ENCODE data around the gene TTC3.
"Not testable (repeated sequence)": the region's sequence is repeated elsewhere in the genome, so short reads cannot be mapped to it uniquely, and the experiment has no call there.

Gene TTC3

DNA sequence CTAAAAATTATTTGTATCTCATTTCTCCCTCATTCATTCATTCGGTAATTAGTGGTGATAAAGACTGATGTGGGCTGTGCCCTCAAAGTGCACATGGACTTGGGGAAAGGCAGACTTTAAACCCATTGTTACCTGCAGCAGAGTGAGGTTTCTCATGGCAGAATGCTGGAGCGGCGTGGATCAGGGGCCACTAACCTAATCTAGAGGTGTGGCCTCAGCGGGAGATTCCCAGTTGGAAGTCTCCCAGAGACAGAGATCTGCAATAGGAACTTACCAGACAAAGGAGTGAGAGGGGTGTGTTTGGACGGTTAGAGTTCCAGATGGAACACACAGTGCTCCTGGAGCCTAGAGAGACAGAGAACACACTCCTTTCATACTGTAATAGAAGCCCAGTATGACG, 120.6 kb downstream of the TTC3 start:
- DNase-seq (ENCODE audit: low spot score) = peak; percentile 44

DNA sequence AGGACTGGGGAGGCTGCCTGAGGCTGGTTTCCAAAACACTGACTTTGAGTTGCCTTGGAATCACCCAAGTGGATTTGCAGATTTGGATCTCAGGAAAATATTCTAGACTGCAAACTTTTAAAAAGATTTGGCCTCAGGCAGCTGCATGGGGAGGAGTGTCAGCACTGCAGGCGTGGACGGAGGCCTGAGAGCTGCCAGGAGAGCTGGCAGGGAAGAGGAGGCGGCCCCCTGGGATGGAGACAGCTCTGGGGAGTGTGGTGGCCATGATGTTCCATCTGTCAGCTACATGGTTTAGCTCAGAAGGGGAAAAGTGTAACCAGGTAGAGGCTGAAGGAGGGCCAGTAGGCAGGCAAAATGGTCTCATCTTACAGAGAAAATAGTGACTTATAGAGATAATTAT, 122.0 kb downstream of the TTC3 start:
- no peak for DNase-seq (ENCODE audit: low spot score)

DNA sequence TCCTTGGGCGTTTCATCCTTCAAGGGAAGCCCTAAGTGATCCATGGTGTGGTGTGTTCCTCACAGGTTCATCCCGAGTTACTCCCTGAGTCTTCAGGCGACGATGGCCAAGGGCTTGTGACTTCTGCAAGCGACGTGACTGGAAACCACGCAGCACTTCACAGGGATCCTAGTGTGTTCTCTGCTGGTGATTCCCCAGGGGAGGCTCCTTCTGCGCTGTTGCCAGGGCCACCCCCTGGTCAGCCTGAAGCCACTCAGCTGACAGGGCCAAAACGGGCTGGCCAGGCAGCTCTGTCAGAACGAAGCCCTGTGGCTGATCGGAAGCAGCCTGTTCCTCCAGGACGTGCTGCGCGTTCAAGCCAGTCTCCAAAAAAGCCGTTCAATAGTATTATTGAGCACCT, 122.6 kb downstream of the TTC3 start:
- no peak for DNase-seq (ENCODE audit: low spot score)

DNA sequence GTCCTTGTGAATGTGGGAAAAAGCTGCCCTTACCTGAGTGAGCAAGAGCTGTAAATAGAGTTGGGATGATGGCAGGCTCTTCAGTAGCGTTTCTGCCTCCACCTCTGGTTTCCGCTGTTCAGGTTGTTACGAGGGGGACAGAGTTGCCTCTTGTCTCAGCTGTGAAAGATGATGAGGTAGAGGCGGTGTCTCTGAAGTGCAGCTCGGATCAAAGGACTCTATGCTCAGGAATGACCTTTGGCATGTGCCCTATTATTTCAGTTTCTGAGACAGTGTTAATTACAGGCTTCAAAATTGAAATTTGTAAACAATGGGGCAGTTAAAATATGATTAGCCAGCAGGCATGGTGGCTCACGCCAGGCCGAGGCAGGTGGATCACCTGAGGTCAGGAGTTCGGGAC, 123.8 kb downstream of the TTC3 start:
- DNase-seq (ENCODE audit: low spot score) = no peak

DNA sequence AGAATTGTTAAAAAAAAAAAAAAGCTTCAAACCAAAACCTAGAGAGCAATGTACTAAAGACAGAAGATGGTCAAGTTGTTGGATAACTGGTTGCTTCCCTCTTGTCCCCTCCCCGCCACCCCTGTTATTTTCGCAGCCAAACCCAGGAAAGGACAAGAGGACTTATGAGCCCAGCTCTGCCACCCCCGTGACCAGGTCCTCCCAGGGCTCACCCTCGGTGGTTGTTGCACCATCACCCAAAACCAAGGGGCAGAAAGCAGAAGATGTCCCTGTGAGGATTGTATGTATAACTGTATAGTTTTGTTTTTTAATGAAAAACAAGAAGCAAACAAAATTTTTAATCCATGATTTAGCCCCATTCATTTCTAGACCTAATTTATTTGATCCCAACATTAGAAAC, 124.7 kb downstream of the TTC3 start:
- no peak for DNase-seq (ENCODE audit: low spot score)

DNA sequence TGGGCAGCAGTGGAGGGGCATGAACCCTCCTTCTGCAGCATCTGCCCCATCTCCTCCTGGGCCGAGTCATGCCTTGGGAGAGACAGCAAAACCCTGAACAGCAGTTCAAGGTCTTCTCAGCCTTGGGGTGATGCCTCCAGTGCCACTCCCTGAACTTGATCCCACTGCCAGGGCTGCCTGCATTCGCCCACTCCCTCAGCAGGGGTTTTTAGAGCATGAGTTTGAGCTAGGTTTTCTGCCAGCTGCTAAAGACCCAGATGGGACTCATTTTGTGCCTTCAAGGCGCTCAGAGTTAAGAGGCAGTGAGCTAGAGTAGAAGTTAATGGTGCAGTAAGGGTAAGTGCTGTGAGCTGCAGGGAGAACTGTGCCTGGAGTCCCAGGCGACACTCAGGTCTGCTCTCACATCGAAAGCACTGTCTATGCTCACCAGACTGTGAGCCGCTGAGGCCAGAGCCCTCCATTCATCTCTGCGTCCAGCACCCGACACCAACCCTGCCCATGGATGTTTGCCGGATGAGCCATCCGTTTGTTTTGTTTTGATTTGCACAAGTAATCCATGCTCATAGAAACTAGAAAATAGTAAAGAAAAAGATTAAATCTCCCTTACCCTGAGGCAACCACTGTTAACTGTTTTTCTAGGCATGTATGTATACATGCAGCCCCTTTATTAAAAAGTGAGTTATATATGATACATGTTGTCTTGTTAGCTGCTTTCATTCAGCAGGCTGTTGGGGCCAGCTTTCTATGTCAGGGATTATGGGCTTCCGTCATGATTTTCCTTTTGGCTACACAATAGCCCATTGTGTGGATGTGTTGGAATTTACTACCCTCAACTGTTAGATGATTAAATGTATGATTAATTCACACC, 126.2 kb downstream of the TTC3 start:
- no peak for DNase-seq (ENCODE audit: low spot score)

DNA sequence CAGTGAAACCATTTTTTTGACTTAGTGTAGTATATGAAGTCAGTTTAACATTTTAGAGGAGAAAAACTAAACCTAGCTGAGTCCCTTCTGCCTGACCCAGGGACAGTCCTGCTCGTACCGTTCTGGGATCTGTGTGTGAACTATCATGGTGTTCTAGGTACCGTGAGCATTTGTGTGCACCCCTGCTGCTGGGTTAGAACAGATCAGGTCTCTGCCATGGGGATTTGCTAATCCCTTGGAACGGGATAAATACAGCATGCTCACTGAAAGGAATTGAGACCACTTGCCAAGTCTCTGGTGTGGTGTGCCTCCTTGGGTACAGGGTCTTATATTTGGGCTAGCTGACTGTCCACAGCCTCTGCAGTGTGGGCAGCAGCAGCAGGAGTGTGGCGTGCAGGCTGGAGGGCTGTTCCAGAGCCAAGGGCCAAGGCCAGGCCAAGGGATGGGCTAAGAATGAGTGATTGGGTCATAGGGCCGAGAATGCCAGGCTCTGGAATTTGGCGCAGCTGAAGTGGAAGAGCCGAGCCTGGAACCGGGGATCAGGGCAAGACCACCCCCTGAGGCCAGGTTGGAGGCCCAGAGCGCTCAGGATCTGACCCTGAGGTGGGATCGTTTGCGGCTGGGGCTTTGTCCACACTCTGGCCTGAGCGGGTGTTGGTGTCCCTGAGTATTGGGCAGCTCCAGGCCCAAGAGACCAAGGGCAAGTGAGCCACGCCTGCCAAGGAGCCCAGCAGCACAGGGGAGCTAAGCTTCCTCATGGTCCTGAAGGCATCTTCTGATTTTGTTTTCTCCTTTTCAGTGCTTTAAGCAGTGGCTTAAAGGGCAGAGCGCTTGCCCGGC, 127.8 kb downstream of the TTC3 start:
- no peak for DNase-seq (ENCODE audit: low spot score)

DNA sequence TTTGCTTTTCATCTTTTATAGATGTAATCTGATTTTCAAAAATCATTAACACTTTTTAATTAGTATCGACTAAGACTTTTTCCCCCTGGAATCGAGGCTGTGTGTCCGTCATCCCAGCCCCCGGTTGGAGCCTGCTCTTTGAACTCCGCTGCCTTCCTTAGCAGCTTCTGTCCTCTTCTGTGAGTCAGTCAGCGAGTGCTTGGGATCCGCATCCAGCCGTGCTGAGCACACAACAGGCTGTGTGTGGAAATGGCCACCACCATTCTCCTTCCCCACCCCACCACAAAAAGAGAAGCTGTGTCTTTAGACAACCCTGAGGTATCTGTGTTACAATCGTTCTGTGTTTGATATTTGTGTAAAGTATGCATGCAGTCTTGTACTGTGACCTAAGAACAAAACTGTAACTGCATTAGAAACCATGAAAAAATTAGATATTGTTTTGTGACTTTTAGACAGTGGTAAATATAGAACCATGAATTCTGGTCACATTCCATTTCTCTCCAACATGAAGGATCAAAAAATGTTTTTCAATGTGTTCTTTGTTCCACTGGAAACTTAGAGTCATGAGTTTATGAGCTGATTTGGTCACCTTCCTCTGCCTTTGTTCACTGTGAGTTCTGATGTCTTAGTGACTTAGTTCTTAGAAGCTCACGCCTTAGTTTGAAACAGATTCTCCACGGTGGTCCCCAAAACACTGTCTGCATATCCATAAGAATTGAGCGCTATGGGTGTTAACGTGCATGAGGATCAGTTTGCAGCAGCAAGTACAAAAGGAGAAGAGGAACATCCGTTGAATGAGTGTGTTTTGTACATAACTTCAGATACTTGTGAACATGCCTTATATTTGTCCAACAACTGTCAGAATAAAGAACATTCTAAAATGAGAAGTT, 129.4 kb downstream of the TTC3 start:
- DNase-seq (ENCODE audit: low spot score) = no peak

DNA sequence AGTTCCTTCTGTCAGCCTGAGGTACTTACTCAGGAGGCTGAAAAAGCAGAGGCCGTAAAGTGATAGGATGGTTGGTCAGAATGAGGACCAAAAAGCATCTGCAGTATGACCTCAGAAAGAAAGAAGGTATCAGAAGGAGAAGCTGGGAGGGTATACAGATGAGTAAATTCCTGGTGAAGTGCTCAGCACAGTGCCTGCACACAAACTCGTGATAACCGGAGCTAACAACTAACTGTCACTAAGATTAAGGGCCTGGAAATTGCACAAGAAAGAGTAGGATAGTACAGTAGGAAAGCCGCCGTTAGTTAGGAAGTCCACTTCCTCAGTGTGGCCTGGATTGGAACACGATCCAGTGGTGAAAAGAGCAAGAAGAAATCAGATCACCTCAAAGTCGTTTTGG, 131.5 kb downstream of the TTC3 start:
- DNase-seq (ENCODE audit: low spot score) = no peak

DNA sequence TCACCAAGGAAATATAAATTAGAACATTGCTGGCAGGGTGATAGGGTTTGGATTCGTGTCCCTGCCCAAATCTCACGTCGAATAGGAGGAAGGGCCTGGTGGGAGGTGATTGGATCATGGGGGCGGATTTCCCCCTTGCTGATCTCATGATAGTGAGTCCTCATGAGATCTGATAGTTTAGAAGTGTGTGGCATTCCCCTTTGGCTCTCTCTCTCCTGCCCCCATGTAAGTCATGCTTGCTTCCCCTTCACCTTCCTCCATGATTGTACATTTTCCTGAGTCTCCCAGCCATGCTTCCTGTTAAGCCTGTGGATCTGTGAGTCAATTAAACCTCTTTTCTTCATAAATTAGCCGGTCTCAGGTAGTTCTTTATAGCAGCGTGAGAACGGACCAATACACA, 133.4 kb downstream of the TTC3 start:
- no peak for DNase-seq (ENCODE audit: low spot score)

DNA sequence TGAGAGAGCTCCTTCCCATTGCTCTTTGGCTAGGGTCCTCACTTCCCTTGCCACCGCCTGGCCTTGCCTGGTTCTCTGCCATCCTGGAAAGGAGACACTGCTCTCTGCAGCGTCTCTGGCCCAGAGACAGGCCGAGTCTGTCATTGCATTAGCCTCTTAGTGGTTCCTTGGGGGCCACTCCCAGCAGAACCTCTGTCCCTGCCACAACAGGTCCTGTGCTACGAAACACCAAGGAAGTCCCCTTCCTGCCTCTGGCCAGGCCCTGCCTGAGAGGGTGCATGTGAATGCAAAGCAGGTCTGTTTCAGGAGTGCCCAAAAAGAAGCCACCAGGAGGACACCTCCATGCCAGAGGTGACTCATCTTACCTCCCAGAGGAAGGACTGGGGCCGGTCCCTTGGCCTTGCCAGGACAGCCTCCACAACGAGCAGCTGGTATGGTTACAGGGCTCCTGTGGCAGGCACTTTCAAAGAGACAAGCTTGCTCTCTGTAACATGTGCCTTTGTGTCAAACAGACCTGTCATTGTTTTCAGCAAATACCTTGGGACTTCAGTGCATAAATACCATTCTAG, 134.5 kb downstream of the TTC3 start:
- DNase-seq (ENCODE audit: low spot score) = peak; percentile 67

DNA sequence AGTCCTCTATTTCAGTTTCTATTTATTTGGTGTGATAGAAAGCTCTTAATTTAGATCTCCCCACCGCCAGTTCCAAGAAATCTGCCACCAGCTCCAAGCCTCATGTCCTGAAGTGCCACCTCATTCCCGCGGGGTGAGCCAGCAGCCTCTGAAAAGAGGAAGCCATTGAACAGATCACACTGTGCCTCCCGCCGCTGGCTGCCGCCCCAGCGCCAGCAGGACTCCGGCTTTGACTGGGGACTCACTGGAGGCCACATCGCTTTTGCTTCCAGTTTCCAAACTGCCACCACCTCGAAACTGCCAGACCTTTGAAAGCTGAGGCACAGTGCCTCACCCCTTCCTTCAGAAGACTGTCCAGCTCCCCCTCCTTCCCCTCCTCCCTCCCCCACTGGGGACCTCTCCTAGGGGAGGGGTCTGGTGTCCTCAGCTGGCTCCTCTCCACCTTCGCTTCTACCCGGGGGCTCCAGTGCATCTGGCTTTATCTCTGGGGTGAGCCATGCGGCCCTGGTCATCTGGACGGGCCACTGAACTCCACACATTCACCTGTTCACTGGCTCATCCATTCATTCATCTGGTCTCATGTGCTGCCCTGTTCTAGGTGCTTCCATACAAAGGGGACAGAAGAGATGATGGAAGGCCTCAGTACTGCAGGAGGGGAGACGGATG, 135.1 kb downstream of the TTC3 start:
- peak; percentile 73 for DNase-seq (ENCODE audit: low spot score)

DNA sequence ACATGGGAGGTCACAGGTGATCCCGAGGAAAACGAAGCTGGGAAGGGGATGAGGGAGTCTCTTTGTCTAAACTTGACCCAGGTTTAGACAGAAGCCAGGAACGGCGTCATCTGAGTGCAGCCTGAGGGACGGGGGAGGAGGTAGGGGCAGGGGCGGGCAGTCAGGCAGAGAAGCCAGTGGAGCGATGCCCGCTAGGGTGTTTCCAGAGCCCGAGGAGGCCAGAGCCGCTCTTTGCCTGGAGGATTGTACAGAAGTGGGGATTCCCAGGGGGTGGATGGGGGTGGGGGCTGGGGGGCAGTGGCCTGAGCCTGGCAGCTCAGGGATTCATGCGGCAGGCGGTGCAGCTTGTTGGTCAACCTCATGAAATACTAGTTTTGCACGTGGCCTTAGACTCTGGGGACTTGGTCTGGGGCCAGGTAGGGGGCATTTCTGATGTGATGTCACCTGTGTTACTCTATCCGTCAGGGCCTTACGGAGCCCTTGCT, 135.7 kb downstream of the TTC3 start:
- DNase-seq (ENCODE audit: low spot score) = no peak

DNA sequence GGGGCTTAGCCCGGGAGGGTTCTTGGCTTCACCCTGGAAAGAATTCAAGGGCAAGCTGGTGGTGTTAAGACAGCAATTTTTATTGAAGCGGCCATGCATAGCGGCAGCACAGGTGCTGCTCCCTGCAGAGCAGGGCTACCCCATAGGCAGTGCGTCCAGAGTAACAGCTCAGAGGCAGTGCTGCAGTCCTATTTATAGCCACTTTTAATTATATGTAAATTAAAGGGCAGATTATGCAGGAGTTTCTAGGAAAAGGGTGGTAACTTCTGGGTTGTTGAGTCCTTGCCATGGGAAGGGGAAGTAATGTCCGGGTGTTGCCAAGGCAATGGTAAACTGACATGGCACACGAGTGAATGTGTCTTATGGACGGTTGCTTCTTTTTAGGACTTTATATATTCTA, 137.1 kb downstream of the TTC3 start:
- no peak for DNase-seq (ENCODE audit: low spot score)

DNA sequence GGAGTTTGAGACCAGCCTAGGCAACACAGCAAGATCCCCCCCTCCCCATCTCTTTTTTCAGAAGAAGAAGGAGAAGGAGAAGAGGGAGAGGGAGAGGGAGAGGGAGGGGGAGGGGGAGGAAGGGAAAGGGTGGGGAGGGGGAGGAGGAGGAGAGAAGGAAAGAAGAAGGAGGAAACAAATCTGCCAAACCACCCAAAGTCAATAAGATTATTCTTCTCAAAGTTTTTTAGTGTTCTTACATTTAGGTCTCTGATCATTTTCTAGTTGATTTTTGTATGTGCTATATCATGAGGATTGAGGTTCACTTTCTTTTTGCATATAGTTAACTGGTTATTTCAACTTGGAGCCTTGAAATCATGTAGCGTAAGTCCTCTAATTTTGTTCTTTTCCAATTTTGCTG, 137.7 kb downstream of the TTC3 start:
- no peak for DNase-seq (ENCODE audit: low spot score)

DNA sequence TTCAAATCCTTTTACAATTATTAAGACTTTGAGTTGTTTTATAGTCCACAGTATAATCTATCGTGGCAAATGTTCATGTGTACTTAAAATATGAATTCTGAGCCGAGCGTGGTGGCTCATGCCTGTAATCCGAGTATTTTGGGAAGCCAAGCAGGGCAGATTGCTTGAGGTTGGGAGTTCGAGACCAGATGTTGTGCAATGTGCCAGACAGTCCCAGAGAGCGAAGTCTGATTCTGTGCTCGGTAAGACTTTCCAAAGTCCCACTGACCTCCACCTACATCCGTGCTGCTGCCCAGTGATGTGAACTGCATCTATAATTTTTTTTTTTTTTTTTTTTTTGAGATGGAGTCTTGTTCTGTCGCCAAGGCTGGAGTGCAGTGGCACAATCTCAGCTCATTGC, 141.9 kb downstream of the TTC3 start:
- no peak for DNase-seq (ENCODE audit: low spot score)

DNA sequence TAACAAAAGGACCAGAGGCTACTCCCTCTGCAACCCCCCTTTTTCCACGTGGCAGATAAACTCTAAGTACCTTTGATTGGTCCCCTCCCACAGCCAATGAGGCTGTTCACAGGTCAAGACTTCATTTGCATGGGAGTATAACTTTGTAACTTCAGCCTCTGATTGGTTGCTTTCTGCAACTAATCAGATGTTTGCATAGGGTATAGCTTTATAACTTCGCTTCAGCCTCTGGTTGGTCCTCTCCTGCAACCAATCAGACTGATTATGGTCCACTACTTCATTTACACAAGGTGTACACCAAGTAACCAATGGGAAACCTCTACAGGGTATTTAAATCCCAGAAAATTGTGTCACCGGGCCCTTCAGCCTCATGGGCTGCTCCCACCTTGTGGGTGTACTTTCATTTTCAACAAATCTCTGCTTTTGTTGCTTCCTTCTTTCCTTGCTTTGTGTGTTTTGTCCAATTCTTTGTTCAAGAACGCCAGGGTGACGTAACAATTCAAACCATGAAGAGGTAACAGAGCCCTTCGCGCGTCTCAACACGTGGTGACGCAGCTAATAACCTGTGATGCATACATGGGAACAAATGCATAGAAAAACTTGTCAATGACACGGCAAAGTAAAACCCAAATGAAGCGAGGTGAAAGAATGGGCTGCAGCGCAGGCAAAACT, 146.8 kb downstream of the TTC3 start:
- DNase-seq (ENCODE audit: low spot score) = no peak

DNA sequence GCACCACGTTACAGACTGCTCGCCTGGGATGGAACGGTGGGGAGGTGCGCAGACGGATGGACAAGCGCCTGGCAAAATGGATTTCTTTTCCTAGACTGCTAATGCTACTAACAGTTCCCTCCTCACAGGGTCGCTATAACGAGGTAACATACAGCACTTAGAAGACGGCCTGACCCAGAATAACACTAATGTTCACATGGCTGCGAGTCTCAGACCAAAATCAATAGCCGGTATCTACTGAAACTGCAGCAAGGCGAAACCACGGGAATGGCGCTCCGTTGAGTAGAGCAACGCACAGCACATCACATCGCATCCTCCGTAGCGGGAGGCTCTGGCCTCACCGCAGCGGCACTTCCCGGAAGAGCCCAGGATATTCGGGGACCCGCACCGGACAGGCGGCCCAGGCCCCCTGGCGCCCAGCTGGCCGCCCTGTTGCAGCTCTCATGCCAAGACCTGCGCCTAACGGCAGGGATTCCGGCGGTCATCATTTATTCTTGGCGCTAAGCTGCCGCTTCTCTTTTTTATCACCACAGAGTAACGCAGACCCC, 147.5 kb downstream of the TTC3 start:
- DNase-seq (ENCODE audit: low spot score) = peak; percentile 63

DNA sequence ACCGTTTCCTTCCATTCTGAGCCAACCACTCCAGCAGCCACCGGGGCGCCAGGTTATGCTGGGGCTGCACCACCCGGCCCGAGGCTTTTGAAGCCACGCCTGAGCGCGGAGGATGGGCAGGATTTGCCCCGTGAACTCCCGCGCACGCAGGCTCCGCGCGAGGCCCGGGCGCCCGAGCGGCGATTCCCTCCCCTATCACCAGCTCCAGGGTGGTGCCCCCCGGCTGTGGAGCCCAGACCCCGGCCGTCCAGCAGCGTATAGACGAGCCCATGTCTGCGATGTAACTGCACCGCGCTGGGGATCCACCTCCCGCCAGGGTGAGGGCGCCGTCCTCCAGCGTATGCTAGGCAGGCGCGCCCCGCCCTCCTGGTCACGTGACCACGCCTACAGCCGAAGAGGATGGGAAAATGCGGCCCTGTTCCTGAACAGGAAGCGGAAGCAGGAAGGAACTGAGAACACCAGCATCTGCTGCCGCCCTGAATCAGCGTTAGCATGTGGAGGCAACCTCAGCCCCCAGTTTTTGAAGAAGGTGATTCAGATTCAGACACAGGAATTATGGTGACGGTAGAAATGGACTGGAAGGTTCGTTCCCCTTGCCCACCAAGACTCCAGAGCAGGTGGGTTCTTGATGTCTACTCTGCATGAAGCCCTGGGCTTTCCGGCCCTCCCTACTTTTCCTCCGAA, 148.1 kb downstream of the TTC3 start:
- DNase-seq (ENCODE audit: low spot score) = peak; percentile 93

DNA sequence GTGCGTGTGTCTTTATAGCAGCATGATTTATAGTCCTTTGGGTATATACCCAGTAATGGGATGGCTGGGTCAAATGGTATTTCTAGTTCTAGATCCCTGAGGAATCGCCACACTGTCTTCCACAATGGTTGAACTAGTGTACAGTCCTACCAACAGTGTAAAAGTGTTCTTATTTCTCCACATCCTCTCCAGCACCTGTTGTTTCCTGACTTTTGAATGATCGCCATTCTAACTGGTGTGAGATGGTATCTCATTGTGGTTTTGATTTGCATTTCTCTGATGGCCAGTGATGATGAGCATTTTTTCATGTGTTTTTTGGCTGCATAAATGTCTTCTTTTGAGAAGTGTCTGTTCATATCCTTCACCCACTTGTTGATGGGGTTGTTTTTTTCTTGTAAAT, 149.2 kb downstream of the TTC3 start:
- DNase-seq (ENCODE audit: low spot score) = not testable (repeated sequence)

All from cerebellar cortex (tissue), 1 donor.